HG03520 (cell line): ENCODE data around the gene ZNF337.
"Not testable (repeated sequence)": the region's sequence is repeated elsewhere in the genome, so short reads cannot be mapped to it uniquely, and the experiment has no call there.

Source experiments
- ATAC-seq: cut with Tn5 transposase; IDR thresholded peaks from one replicate; pipeline ENCODE4 v1.9.1; 2021; ENCODE audit warnings: mild to moderate bottlenecking, moderate library complexity; ENCODE audit not compliant: unreplicated experiment

The ZNF337 gene

GRCh38 chr20:25630615-25631014 is 66.0 kb downstream of the ZNF337 start:
- not testable (repeated sequence) for ATAC-seq

GRCh38 chr20:25629816-25630499 is 66.7 kb downstream of the ZNF337 start:
- ATAC-seq, result no peak

GRCh38 chr20:25626779-25627178 is 69.9 kb downstream of the ZNF337 start:
- no peak for ATAC-seq

GRCh38 chr20:25624500-25624939 is 72.1 kb downstream of the ZNF337 start:
- no peak for ATAC-seq
